HCT116 (cell line): ENCODE data around the gene ZNF41. TPM values are rescaled to one million over a fixed set of nuclear protein-coding genes. Genes with fewer than 3 reads are reported as not detected.

Source experiments
- ATAC-seq: fragments of 200-7000 bp; cut with Tn5 transposase; 2 replicates; pipeline ENCODE4 v1.9.1; 2020; ENCODE audit warnings: mild to moderate bottlenecking, moderate library complexity
- BruUV-seq: library from RNA; stranded (reverse); fragments of 400-500 nt; replicated peaks from 2 replicates; lab custom pipeline; 2021; lab: Mats Ljungman, UMichigan
- CTCF ChIA-PET: fragments of 300-600 bp; sonication (Branson Sonifier 250); formaldehyde crosslinking; loops from one replicate; lab custom pipeline; 2021; ENCODE audit warnings: antibody characterized with exemption; lab: Charles Lee
- POLR2A ChIA-PET: fragments of 300-600, 350-600 bp; sonication (Branson Sonifier 250); formaldehyde crosslinking; loops from one replicate; lab custom pipeline; 2021; ENCODE audit warnings: antibody characterized with exemption; lab: Charles Lee
- RAD21 ChIA-PET, 2 experiments: fragments of 300-600 bp; sonication (Branson Sonifier 250); formaldehyde crosslinking; loops; one replicate each; lab custom pipeline; 2023; ENCODE audit warnings: low total read pairs in 2 of 2; ENCODE audit not compliant: uncharacterized antibody in 2 of 2, unreplicated experiment in 2 of 2, low non-redundant PET in 1 of 2; lab: Charles Lee
- DNase-seq: peaks from one replicate; pipeline ENCODE4 v3.0.0-alpha.2; 2010; ENCODE audit warnings: low read depth, low spot score
- H2AFZ ChIP-seq: fragments of 200-600 bp; shearing (Covaris generic), sonication (generic); 2 replicates; pipeline ENCODE4 v1.6.1; 2017; ENCODE audit warnings: low read depth, mixed run types, mixed read lengths, antibody characterized with exemption, low read length; ENCODE audit not compliant: poor library complexity, severe bottlenecking
- H3K27ac ChIP-seq: 2 replicates; pipeline ENCODE4 v1.5.1; 2012; ENCODE audit warnings: low read depth, low read length
- H3K27me3 ChIP-seq: fragments of 200-600 bp; sonication (generic); 2 replicates; pipeline ENCODE4 v1.6.1; 2016; ENCODE audit warnings: mixed run types, low read length, mixed read lengths; ENCODE audit not compliant: insufficient read depth
- H3K36me3 ChIP-seq, 2 experiments: fragments of 200-500 bp in 1 of 2; fragments of 200-600 bp in 1 of 2; sonication (Bioruptor generic) in 1 of 2; sonication (generic) in 1 of 2; 2 replicates each; pipeline versions ENCODE4 v1.5.1 to v1.6.1; 2014 to 2016; ENCODE audit warnings: low read length in 2 of 2, inconsistent platforms in 1 of 2, mixed read lengths in 1 of 2, mixed run types in 1 of 2; ENCODE audit not compliant: insufficient read depth in 2 of 2, control insufficient read depth in 1 of 2
- H3K4me1 ChIP-seq, 2 experiments: fragments of 200-600 bp in 1 of 2; sonication (generic) in 1 of 2; 2 replicates each; pipeline versions ENCODE4 v1.5.1 to v1.6.1; 2012 to 2017; ENCODE audit warnings: low read length in 2 of 2, inconsistent platforms in 1 of 2, mild to moderate bottlenecking in 1 of 2, mixed read lengths in 1 of 2, mixed run types in 1 of 2, moderate library complexity in 1 of 2; ENCODE audit not compliant: insufficient read depth in 2 of 2, control insufficient read depth in 1 of 2
- H3K4me2 ChIP-seq: fragments of 200-600 bp; sonication (generic); 2 replicates; pipeline ENCODE4 v1.6.1; 2017; ENCODE audit warnings: mixed run types, low read length, mixed read lengths
- H3K4me3 ChIP-seq, 2 experiments: fragments of 200-600 bp in 1 of 2; sonication (generic) in 1 of 2; replicated peaks in 1 of 2; 2 replicates each; pipeline ENCODE4 v1.5.1; 2011 to 2016; ENCODE audit warnings: low read length in 2 of 2, control low read depth in 1 of 2, low read depth in 1 of 2, mild to moderate bottlenecking in 1 of 2, mixed read lengths in 1 of 2, mixed run types in 1 of 2
- H3K79me2 ChIP-seq: fragments of 200-600 bp; sonication (generic); 2 replicates; pipeline ENCODE4 v1.6.1; 2017; ENCODE audit warnings: mild to moderate bottlenecking, mixed run types, low read length, moderate library complexity, mixed read lengths; ENCODE audit not compliant: insufficient read depth
- H3K9ac ChIP-seq: fragments of 200-600 bp; sonication (generic); 2 replicates; pipeline ENCODE4 v1.6.1; 2016; ENCODE audit warnings: low read length, mixed read lengths
- H3K9me2 ChIP-seq: fragments of 200-600 bp; sonication (generic), shearing (Covaris generic); 2 replicates; pipeline ENCODE4 v1.6.1; 2017; ENCODE audit warnings: mixed run types, mild to moderate bottlenecking, moderate library complexity; ENCODE audit not compliant: insufficient read depth
- H3K9me3 ChIP-seq, 2 experiments: fragments of 200-500 bp in 1 of 2; fragments of 200-600 bp in 1 of 2; sonication (Bioruptor generic) in 1 of 2; sonication (generic) in 1 of 2; 2 replicates each; pipeline ENCODE4 v1.6.1; 2014 to 2017; ENCODE audit warnings: low read length in 2 of 2, mixed read lengths in 2 of 2, inconsistent platforms in 1 of 2, low read depth in 1 of 2, mild to moderate bottlenecking in 1 of 2, mixed run types in 1 of 2, moderate library complexity in 1 of 2; ENCODE audit not compliant: control insufficient read depth in 1 of 2, insufficient read depth in 1 of 2
- H4K20me1 ChIP-seq: fragments of 200-600 bp; sonication (generic), shearing (Covaris generic); 2 replicates; pipeline ENCODE4 v1.6.1; 2017; ENCODE audit warnings: mixed run types, mild to moderate bottlenecking, moderate library complexity; ENCODE audit not compliant: insufficient read depth
- ATF3 ChIP-seq: IDR thresholded peaks from 2 replicates; pipeline ENCODE4 v1.6.1; 2012
- CBX3 ChIP-seq: IDR thresholded peaks from 2 replicates; pipeline ENCODE4 v1.6.1; 2012; ENCODE audit warnings: low read depth
- CEBPB ChIP-seq: IDR thresholded peaks from 2 replicates; pipeline ENCODE4 v1.6.1; 2012; ENCODE audit warnings: low read depth
- CTCF ChIP-seq, 3 experiments: fragments of 200-600 bp in 1 of 3; sonication (generic) in 1 of 3; IDR thresholded peaks in 2 of 3; conservative IDR thresholded peaks in 1 of 3; 2 replicates each; pipeline ENCODE4 v1.5.1; 2012 to 2017; ENCODE audit warnings: low read depth in 2 of 3, low read length in 2 of 3, antibody characterized with exemption in 1 of 3, borderline replicate concordance in 1 of 3, control low read depth in 1 of 3, mild to moderate bottlenecking in 1 of 3, mixed read lengths in 1 of 3, mixed run types in 1 of 3, moderate library complexity in 1 of 3; ENCODE audit not compliant: insufficient read depth in 1 of 3
- ELF1 ChIP-seq: IDR thresholded peaks from 2 replicates; pipeline ENCODE4 v1.6.1; 2012; ENCODE audit warnings: low read depth, borderline replicate concordance
- EZH2phosphoT487 ChIP-seq: fragments of 200-600 bp; IDR thresholded peaks from 2 replicates; pipeline ENCODE4 v1.6.1; 2018; ENCODE audit warnings: antibody characterized with exemption, borderline replicate concordance
- FOSL1 ChIP-seq: IDR thresholded peaks from 2 replicates; pipeline ENCODE4 v1.6.1; 2012; ENCODE audit warnings: low read depth
- JUND ChIP-seq: IDR thresholded peaks from 2 replicates; pipeline ENCODE4 v1.6.1; 2012
- MAX ChIP-seq: IDR thresholded peaks from 2 replicates; pipeline ENCODE4 v1.6.1; 2012
- POLR2A ChIP-seq: IDR thresholded peaks from 2 replicates; pipeline ENCODE4 v1.7.0; 2011; ENCODE audit warnings: borderline replicate concordance; ENCODE audit not compliant: insufficient read depth, insufficient read length; ENCODE audit errors: extremely low read depth
- SIN3A ChIP-seq: IDR thresholded peaks from 2 replicates; pipeline ENCODE4 v1.6.1; 2012; ENCODE audit warnings: low read depth
- SP1 ChIP-seq: IDR thresholded peaks from 2 replicates; pipeline ENCODE4 v1.6.1; 2012; ENCODE audit warnings: low read depth
- TCF7L2 ChIP-seq: IDR thresholded peaks from 2 replicates; pipeline ENCODE4 v1.7.0; 2011; ENCODE audit warnings: borderline replicate concordance, inconsistent platforms; ENCODE audit not compliant: insufficient read depth, insufficient read length; ENCODE audit errors: extremely low read depth
- YY1 ChIP-seq: IDR thresholded peaks from 2 replicates; pipeline ENCODE4 v1.6.1; 2011; ENCODE audit warnings: low read length, low read depth, moderate library complexity, mild to moderate bottlenecking; ENCODE audit not compliant: insufficient replicate concordance; ENCODE audit errors: extremely low read depth
- ZBTB33 ChIP-seq: IDR thresholded peaks from 2 replicates; pipeline ENCODE4 v1.6.1; 2011; ENCODE audit warnings: mild to moderate bottlenecking, low read length, moderate library complexity; ENCODE audit not compliant: insufficient replicate concordance; ENCODE audit errors: extremely low read depth
- intact Hi-C: fragments of 100-400 bp; cut with micrococcal nuclease; formaldehyde crosslinking; loops from 2 replicates; pipeline ENCODE4 v1.10.0; 2022
- total RNA-seq: library from RNA; stranded (reverse); gene quantifications from one replicate; pipeline ENCODE4 v1.2.1, GENCODE V29; 2021; ENCODE audit not compliant: unreplicated experiment

The ZNF41 gene
- total RNA-seq, 1 experiment from 2014 or later, result 7.4 TPM

- H3K9me3 ChIP-seq, result no peaks in the 10 kb centered on the region
- no peaks in the 10 kb centered on the region for H4K20me1 ChIP-seq
- no peak for DNase-seq
- no peaks in the 10 kb centered on the region for H3K27me3 ChIP-seq
- POLR2A ChIA-PET, result no interaction called here
- no peak overlapping the region for H3K4me3 ChIP-seq
- H3K36me3 ChIP-seq, result no peaks in the 10 kb centered on the region
- no peaks in the 10 kb centered on the region for H3K4me1 ChIP-seq
- RAD21 ChIA-PET, result no interaction called here
- CTCF ChIA-PET, result no interaction called here
- ATAC-seq, result no peak
- H3K27ac ChIP-seq, result no peak overlapping the region
- TF ChIP-seq ZBTB33 (no peak), CTCF (IDR thresholded peaks at IDR 0.05 in 2 of 3, conservative IDR thresholded peaks at IDR 0.05 in 1 of 3; ENCODE audit: borderline replicate concordance in 1 of 3, insufficient read depth in 1 of 3, low read depth in 2 of 3, low read length in 2 of 3) (no peak), YY1 (no peak)
- intact Hi-C loops, result no loop called here
- H3K4me2 ChIP-seq, result no peak overlapping the region
- H3K9ac ChIP-seq, result no peak overlapping the region
- H3K9me2 ChIP-seq, result no peaks in the 10 kb centered on the region
- BruUV-seq, result no TSS peak
- no peaks in the 10 kb centered on the region for H3K79me2 ChIP-seq
- H2AFZ ChIP-seq, result no peak overlapping the region
These were observed 62.1 kb downstream of the ZNF41 start for GRCh38 chrX:47420962-47421361.

GRCh38 chrX:47420265-47420664 lies 62.8 kb downstream of the ZNF41 start:
- CTCF ChIA-PET, result no interaction called here
- BruUV-seq, result no TSS peak
- no peaks in the 10 kb centered on the region for H3K4me1 ChIP-seq
- no peak for ATAC-seq
- TF ChIP-seq TCF7L2 (no peak), FOSL1 (no peak), ELF1 (no peak), CBX3 (no peak), CEBPB (no peak), EZH2phosphoT487 (no peak), JUND (no peak), POLR2A (no peak), ZBTB33 (no peak), SIN3A (no peak), ATF3 (no peak), SP1 (no peak), MAX (no peak)
- no peak for DNase-seq
- no peaks in the 10 kb centered on the region for H4K20me1 ChIP-seq
- RAD21 ChIA-PET, result no interaction called here
- no peak overlapping the region for H3K9ac ChIP-seq
- no peak overlapping the region for H3K27ac ChIP-seq
- H3K4me3 ChIP-seq, result no peak overlapping the region
- H2AFZ ChIP-seq, result no peak overlapping the region
- no peaks in the 10 kb centered on the region for H3K36me3 ChIP-seq
- no peaks in the 10 kb centered on the region for H3K9me3 ChIP-seq
- no peaks in the 10 kb centered on the region for H3K79me2 ChIP-seq
- no peaks in the 10 kb centered on the region for H3K9me2 ChIP-seq
- no peaks in the 10 kb centered on the region for H3K27me3 ChIP-seq
- POLR2A ChIA-PET, result no interaction called here
- H3K4me2 ChIP-seq, result no peak overlapping the region
- intact Hi-C loops, result no loop called here
